PC-3 (cell line): ENCODE data around the gene INAFM2. TPM values are rescaled to one million over a fixed set of nuclear protein-coding genes. Genes with fewer than 3 reads are reported as not detected.

Source experiments
- ATAC-seq: fragments of 200-7000 bp; cut with Tn5 transposase; 2 replicates; pipeline ENCODE4 v1.9.1; 2020; ENCODE audit warnings: mild to moderate bottlenecking, moderate library complexity
- BruUV-seq: library from RNA; stranded (reverse); fragments of 400-500 nt; replicated peaks from 2 replicates; lab custom pipeline; 2021; lab: Mats Ljungman, UMichigan
- CTCF ChIA-PET: fragments of 300-600 bp; sonication (Branson Sonifier 250); formaldehyde crosslinking; loops from one replicate; lab custom pipeline; 2022; ENCODE audit warnings: antibody characterized with exemption; lab: Charles Lee
- POLR2A ChIA-PET: fragments of 300-600 bp; sonication (Branson Sonifier 250); formaldehyde crosslinking; loops from one replicate; lab custom pipeline; 2022; ENCODE audit warnings: antibody characterized with exemption; ENCODE audit not compliant: unreplicated experiment; lab: Charles Lee
- DNase-seq: peaks from one replicate; pipeline ENCODE4 v3.0.0-alpha.2; 2015
- H2AFZ ChIP-seq: fragments of 300-600 bp; sonication (generic); 2 replicates; pipeline ENCODE4 v1.6.0; 2016; ENCODE audit warnings: antibody characterized with exemption, low read length
- H3F3A ChIP-seq: fragments of 300-600 bp; sonication (generic); one replicate; pipeline ENCODE4 v1.6.0; 2017; ENCODE audit warnings: antibody characterized with exemption, low read length, control low read depth, mild to moderate bottlenecking; ENCODE audit not compliant: unreplicated experiment
- H3K27ac ChIP-seq: fragments of 300-600 bp; sonication (generic); 2 replicates; pipeline ENCODE4 v1.5.1; 2016; ENCODE audit warnings: mild to moderate bottlenecking, low read length
- H3K27me3 ChIP-seq: fragments of 300-600 bp; sonication (generic); 2 replicates; pipeline ENCODE4 v1.6.1; 2016; ENCODE audit warnings: low read length, mixed read lengths
- H3K36me3 ChIP-seq: fragments of 300-600 bp; sonication (generic); 2 replicates; pipeline ENCODE4 v1.6.1; 2016; ENCODE audit warnings: low read depth, mixed run types, low read length, mixed read lengths
- H3K4me1 ChIP-seq: fragments of 300-600 bp; sonication (generic); 2 replicates; pipeline ENCODE4 v1.5.1; 2016; ENCODE audit warnings: low read length; ENCODE audit not compliant: insufficient read depth
- H3K4me2 ChIP-seq: fragments of 300-600 bp; sonication (generic); 2 replicates; pipeline ENCODE4 v1.6.0; 2016; ENCODE audit warnings: low read length
- H3K4me3 ChIP-seq: fragments of 300-600 bp; sonication (generic); 2 replicates; pipeline ENCODE4 v1.5.1; 2016; ENCODE audit warnings: mild to moderate bottlenecking, low read length, mixed read lengths
- H3K79me2 ChIP-seq: fragments of 300-600 bp; sonication (generic); 2 replicates; pipeline ENCODE4 v1.6.1; 2017; ENCODE audit warnings: low read length, mixed read lengths
- H3K9ac ChIP-seq: fragments of 300-600 bp; sonication (generic); 2 replicates; pipeline ENCODE4 v1.6.0; 2016; ENCODE audit warnings: mild to moderate bottlenecking, low read length
- H3K9me2 ChIP-seq: fragments of 300-600 bp; sonication (generic); replicated peaks from 2 replicates; pipeline ENCODE4 v1.6.1; 2016; ENCODE audit warnings: mixed run types, low read length, mixed read lengths
- H3K9me3 ChIP-seq: fragments of 300-600 bp; sonication (generic); 2 replicates; pipeline ENCODE4 v1.6.1; 2016; ENCODE audit warnings: low read length, mixed read lengths
- H4K20me1 ChIP-seq: fragments of 300-600 bp; sonication (generic); 2 replicates; pipeline ENCODE4 v1.6.1; 2016; ENCODE audit warnings: low read length, mixed read lengths
- EZH2 ChIP-seq: fragments of 300-600 bp; sonication (generic); IDR thresholded peaks from one replicate; pipeline ENCODE4 v1.6.1; 2017; ENCODE audit warnings: antibody characterized with exemption, mild to moderate bottlenecking, low read length; ENCODE audit not compliant: unreplicated experiment
- EZH2phosphoT487 ChIP-seq: fragments of 300-600 bp; sonication (generic); IDR thresholded peaks from 2 replicates; pipeline ENCODE4 v1.6.1; 2018; ENCODE audit warnings: mild to moderate bottlenecking, antibody characterized with exemption, low read length, borderline replicate concordance
- intact Hi-C: fragments of 100-400 bp; cut with micrococcal nuclease; formaldehyde crosslinking; loops from 2 replicates; pipeline ENCODE4 v1.9.0; 2023
- total RNA-seq: library from RNA; depleted of rRNA; stranded (reverse); fragments of >200 nt; gene quantifications from 2 replicates; pipeline ENCODE4 v1.2.3, GENCODE V29; 2014
- TF ChIP-seq, protein P1 (sequence below): fragments of 300-600 bp; sonication (generic); conservative IDR thresholded peaks from 2 replicates; pipeline ENCODE4 v1.5.1; 2017; ENCODE audit warnings: antibody characterized with exemption, low read depth, mild to moderate bottlenecking, low read length

INAFM2 gene
- total RNA-seq, 1 experiment from 2014 or later: 22.1 TPM

DNA sequence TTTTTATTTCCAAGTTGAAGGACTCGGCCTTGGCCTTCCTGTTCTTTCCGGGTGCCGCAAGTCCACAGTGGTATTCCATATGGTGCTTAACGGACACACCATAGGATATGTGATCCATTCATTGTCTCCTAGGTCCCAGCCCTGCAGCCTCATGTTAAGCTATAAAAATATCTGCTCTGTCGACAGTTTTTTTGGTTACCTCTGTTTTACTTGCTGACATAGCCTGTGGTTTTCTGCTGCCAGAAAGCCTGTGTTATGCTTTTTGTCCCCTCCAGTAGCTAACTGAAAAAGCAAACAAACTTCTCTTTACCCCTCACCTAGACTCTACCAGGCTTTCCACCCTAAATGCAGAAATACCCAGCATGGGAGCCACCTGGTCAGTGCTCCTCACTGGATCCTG is 5.3 kb downstream of the INAFM2 start:
- no TSS peak for BruUV-seq
- ChIA-PET CTCF (interaction anchor here (2.0 kb wide), 1 partner anchor 10 kb away, joined by 10 read pairs; no protein-coding TSS in a partner anchor), POLR2A (interaction anchor here (1.1 kb wide), 1 partner anchor 10 kb away, joined by 8 read pairs; no protein-coding TSS in a partner anchor)
- Histone ChIP-seq H3F3A (peaks cover 21% of the 10 kb centered on the region), H3K9ac (no peak overlapping the region), H3K36me3 (peaks cover 3% of the 10 kb centered on the region; the same call in 1 of the 2 replicates), H3K27me3 (no peaks in the 10 kb centered on the region), H3K27ac (no peak overlapping the region), H3K79me2 (peaks cover 23% of the 10 kb centered on the region), H3K4me3 (no peak overlapping the region), H2AFZ (no peak overlapping the region), H3K9me2 (no peaks in the 10 kb centered on the region), H3K9me3 (no peaks in the 10 kb centered on the region), H3K4me2 (no peak overlapping the region), H4K20me1 (peaks cover 12% of the 10 kb centered on the region; the same call in 1 of the 2 replicates), H3K4me1 (peaks cover 14% of the 10 kb centered on the region)
- ATAC-seq (no peak; the same call in 1 of the 2 replicates), DNase-seq (no peak)
- intact Hi-C loops: no loop called here
- TF ChIP-seq EZH2phosphoT487 (no peak), EZH2 (no peak)
- TF ChIP-seq, protein P1, sequence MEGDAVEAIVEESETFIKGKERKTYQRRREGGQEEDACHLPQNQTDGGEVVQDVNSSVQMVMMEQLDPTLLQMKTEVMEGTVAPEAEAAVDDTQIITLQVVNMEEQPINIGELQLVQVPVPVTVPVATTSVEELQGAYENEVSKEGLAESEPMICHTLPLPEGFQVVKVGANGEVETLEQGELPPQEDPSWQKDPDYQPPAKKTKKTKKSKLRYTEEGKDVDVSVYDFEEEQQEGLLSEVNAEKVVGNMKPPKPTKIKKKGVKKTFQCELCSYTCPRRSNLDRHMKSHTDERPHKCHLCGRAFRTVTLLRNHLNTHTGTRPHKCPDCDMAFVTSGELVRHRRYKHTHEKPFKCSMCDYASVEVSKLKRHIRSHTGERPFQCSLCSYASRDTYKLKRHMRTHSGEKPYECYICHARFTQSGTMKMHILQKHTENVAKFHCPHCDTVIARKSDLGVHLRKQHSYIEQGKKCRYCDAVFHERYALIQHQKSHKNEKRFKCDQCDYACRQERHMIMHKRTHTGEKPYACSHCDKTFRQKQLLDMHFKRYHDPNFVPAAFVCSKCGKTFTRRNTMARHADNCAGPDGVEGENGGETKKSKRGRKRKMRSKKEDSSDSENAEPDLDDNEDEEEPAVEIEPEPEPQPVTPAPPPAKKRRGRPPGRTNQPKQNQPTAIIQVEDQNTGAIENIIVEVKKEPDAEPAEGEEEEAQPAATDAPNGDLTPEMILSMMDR: no peak

DNA sequence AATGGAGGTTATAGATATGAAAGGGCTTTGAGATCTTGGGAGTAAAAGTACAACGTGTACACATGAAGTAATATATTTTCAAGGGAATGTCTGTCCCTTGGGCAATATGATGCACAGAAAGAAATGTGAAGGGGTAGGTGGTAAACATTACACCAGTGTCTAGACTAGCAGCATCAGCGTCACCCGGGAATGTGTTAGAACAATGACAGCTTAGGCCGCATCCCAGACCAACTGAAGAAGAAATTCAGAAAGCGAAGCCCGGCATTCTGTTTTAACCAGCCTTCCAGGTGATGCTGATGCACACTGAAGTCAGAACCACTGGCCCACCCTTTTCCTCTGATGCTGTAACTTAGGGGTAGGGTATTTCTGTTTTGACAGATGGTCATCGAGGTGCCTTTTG is 6.3 kb downstream of the INAFM2 start:
- Histone ChIP-seq H3K4me1 (peaks cover 13% of the 10 kb centered on the region), H2AFZ (no peak overlapping the region), H3K4me2 (no peak overlapping the region), H3K4me3 (no peak overlapping the region), H3K9me3 (no peaks in the 10 kb centered on the region), H3K79me2 (peaks cover 17% of the 10 kb centered on the region), H3F3A (peaks cover 21% of the 10 kb centered on the region), H3K27me3 (no peaks in the 10 kb centered on the region), H4K20me1 (peaks cover 12% of the 10 kb centered on the region; the same call in 1 of the 2 replicates), H3K27ac (no peak overlapping the region), H3K9me2 (no peaks in the 10 kb centered on the region), H3K9ac (no peak overlapping the region), H3K36me3 (peaks cover 12% of the 10 kb centered on the region; the same call in 1 of the 2 replicates)
- ChIA-PET POLR2A (interaction anchor here (0.6 kb wide), 1 partner anchor 93 kb away, joined by 3 read pairs; no protein-coding TSS in a partner anchor), CTCF (no interaction called here)
- intact Hi-C loops: no loop called here
- no peak for TF ChIP-seq EZH2
- TF ChIP-seq, protein P1: no peak
- no TSS peak for BruUV-seq
- no peak; the same call in 1 of the 2 replicates for ATAC-seq
- no peak for DNase-seq

DNA sequence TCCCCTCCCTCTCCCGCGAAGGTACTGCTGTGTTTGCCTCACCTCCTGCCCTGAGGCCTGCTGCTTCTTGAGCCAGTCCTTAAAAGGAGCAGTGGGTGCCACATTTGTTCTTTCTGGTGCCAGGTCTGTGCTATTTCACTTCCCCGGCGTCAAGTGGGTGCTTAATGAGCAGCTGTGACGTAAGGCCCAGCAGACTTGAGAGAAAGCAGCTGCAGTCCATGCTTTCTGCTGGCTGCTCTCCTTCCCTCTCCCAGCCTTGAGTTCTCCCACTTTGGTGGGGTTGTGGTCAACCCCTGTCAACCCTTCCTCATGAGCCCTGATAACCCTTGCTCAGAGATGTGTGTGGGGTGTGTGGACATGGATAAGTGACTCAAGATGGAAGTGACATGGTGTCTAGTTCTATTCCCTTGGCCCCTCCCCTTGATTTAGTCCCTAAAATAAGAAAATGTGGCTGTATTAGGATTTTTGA is 6.9 kb downstream of the INAFM2 start:
- CTCF ChIA-PET: no interaction called here
- peak; percentile 39 for DNase-seq
- ATAC-seq: peak; percentile 7

More for the DNA sequence above, 6.9 kb downstream of the INAFM2 start:
- Histone ChIP-seq H3K9me2 (no peaks in the 10 kb centered on the region), H3K27me3 (no peaks in the 10 kb centered on the region), H3K79me2 (peaks cover 11% of the 10 kb centered on the region), H3K9me3 (no peaks in the 10 kb centered on the region), H2AFZ (no peak overlapping the region), H3K4me1 (peaks cover 7% of the 10 kb centered on the region), H3K9ac (no peak overlapping the region), H3F3A (peaks cover 21% of the 10 kb centered on the region), H4K20me1 (peaks cover 6% of the 10 kb centered on the region; the same call in 1 of the 2 replicates), H3K4me2 (no peak overlapping the region), H3K4me3 (no peak overlapping the region), H3K27ac (0 out of 2 replicates have a peak overlapping the region, but pooled peaks have one; percentile 5), H3K36me3 (peaks cover 18% of the 10 kb centered on the region; the same call in 1 of the 2 replicates)
- POLR2A ChIA-PET: interaction anchor here (0.6 kb wide), 1 partner anchor 93 kb away, joined by 3 read pairs; no protein-coding TSS in a partner anchor
- no TSS peak for BruUV-seq
- intact Hi-C loops: no loop called here
- TF ChIP-seq, protein P1: no peak
- TF ChIP-seq EZH2 (no peak), EZH2phosphoT487 (no peak)
